PC-3 (cell line): ENCODE results near the gene CST5. TPM values are rescaled to one million over a fixed set of nuclear protein-coding genes. Genes with fewer than 3 reads are reported as not detected.

Source experiments
- ATAC-seq: fragments of 200-7000 bp; cut with Tn5 transposase; 2 replicates; pipeline ENCODE4 v1.9.1; 2020; ENCODE audit warnings: mild to moderate bottlenecking, moderate library complexity
- BruUV-seq: library from RNA; stranded (reverse); fragments of 400-500 nt; replicated peaks from 2 replicates; lab custom pipeline; 2021; lab: Mats Ljungman, UMichigan
- CTCF ChIA-PET: fragments of 300-600 bp; sonication (Branson Sonifier 250); formaldehyde crosslinking; loops from one replicate; lab custom pipeline; 2022; ENCODE audit warnings: antibody characterized with exemption; lab: Charles Lee
- POLR2A ChIA-PET: fragments of 300-600 bp; sonication (Branson Sonifier 250); formaldehyde crosslinking; loops from one replicate; lab custom pipeline; 2022; ENCODE audit warnings: antibody characterized with exemption; ENCODE audit not compliant: unreplicated experiment; lab: Charles Lee
- DNase-seq: peaks from one replicate; pipeline ENCODE4 v3.0.0-alpha.2; 2015
- H2AFZ ChIP-seq: fragments of 300-600 bp; sonication (generic); 2 replicates; pipeline ENCODE4 v1.6.0; 2016; ENCODE audit warnings: antibody characterized with exemption, low read length
- H3F3A ChIP-seq: fragments of 300-600 bp; sonication (generic); one replicate; pipeline ENCODE4 v1.6.0; 2017; ENCODE audit warnings: antibody characterized with exemption, low read length, control low read depth, mild to moderate bottlenecking; ENCODE audit not compliant: unreplicated experiment
- H3K27ac ChIP-seq: fragments of 300-600 bp; sonication (generic); 2 replicates; pipeline ENCODE4 v1.5.1; 2016; ENCODE audit warnings: mild to moderate bottlenecking, low read length
- H3K27me3 ChIP-seq: fragments of 300-600 bp; sonication (generic); 2 replicates; pipeline ENCODE4 v1.6.1; 2016; ENCODE audit warnings: low read length, mixed read lengths
- H3K36me3 ChIP-seq: fragments of 300-600 bp; sonication (generic); 2 replicates; pipeline ENCODE4 v1.6.1; 2016; ENCODE audit warnings: low read depth, mixed run types, low read length, mixed read lengths
- H3K4me1 ChIP-seq: fragments of 300-600 bp; sonication (generic); 2 replicates; pipeline ENCODE4 v1.5.1; 2016; ENCODE audit warnings: low read length; ENCODE audit not compliant: insufficient read depth
- H3K4me2 ChIP-seq: fragments of 300-600 bp; sonication (generic); 2 replicates; pipeline ENCODE4 v1.6.0; 2016; ENCODE audit warnings: low read length
- H3K4me3 ChIP-seq: fragments of 300-600 bp; sonication (generic); 2 replicates; pipeline ENCODE4 v1.5.1; 2016; ENCODE audit warnings: mild to moderate bottlenecking, low read length, mixed read lengths
- H3K79me2 ChIP-seq: fragments of 300-600 bp; sonication (generic); 2 replicates; pipeline ENCODE4 v1.6.1; 2017; ENCODE audit warnings: low read length, mixed read lengths
- H3K9ac ChIP-seq: fragments of 300-600 bp; sonication (generic); 2 replicates; pipeline ENCODE4 v1.6.0; 2016; ENCODE audit warnings: mild to moderate bottlenecking, low read length
- H3K9me2 ChIP-seq: fragments of 300-600 bp; sonication (generic); replicated peaks from 2 replicates; pipeline ENCODE4 v1.6.1; 2016; ENCODE audit warnings: mixed run types, low read length, mixed read lengths
- H3K9me3 ChIP-seq: fragments of 300-600 bp; sonication (generic); 2 replicates; pipeline ENCODE4 v1.6.1; 2016; ENCODE audit warnings: low read length, mixed read lengths
- H4K20me1 ChIP-seq: fragments of 300-600 bp; sonication (generic); 2 replicates; pipeline ENCODE4 v1.6.1; 2016; ENCODE audit warnings: low read length, mixed read lengths
- CTCF ChIP-seq: fragments of 300-600 bp; sonication (generic); conservative IDR thresholded peaks from 2 replicates; pipeline ENCODE4 v1.5.1; 2017; ENCODE audit warnings: antibody characterized with exemption, low read depth, mild to moderate bottlenecking, low read length
- EZH2 ChIP-seq: fragments of 300-600 bp; sonication (generic); IDR thresholded peaks from one replicate; pipeline ENCODE4 v1.6.1; 2017; ENCODE audit warnings: antibody characterized with exemption, mild to moderate bottlenecking, low read length; ENCODE audit not compliant: unreplicated experiment
- EZH2phosphoT487 ChIP-seq: fragments of 300-600 bp; sonication (generic); IDR thresholded peaks from 2 replicates; pipeline ENCODE4 v1.6.1; 2018; ENCODE audit warnings: mild to moderate bottlenecking, antibody characterized with exemption, low read length, borderline replicate concordance
- intact Hi-C: fragments of 100-400 bp; cut with micrococcal nuclease; formaldehyde crosslinking; loops from 2 replicates; pipeline ENCODE4 v1.9.0; 2023
- total RNA-seq: library from RNA; depleted of rRNA; stranded (reverse); fragments of >200 nt; gene quantifications from 2 replicates; pipeline ENCODE4 v1.2.3, GENCODE V29; 2014

CST5 gene
- total RNA-seq, 1 experiment from 2014 or later, result not detected

GRCh38 chr20:23925789-23926525 lies 46.4 kb upstream of the CST5 start:
- CTCF ChIA-PET, result no interaction called here
- Histone ChIP-seq H3K9me3 (no peaks in the 10 kb centered on the region; the same call in 1 of the 2 replicates), H4K20me1 (no peaks in the 10 kb centered on the region), H3F3A (no peaks in the 10 kb centered on the region), H3K9ac (no peak overlapping the region), H3K4me2 (no peak overlapping the region), H3K36me3 (no peaks in the 10 kb centered on the region), H3K9me2 (no peaks in the 10 kb centered on the region), H3K4me1 (peaks cover 6% of the 10 kb centered on the region), H3K79me2 (no peaks in the 10 kb centered on the region), H3K27me3 (peaks cover 33% of the 10 kb centered on the region), H3K27ac (no peak overlapping the region), H3K4me3 (no peak overlapping the region), H2AFZ (no peak overlapping the region)
- TF ChIP-seq CTCF (no peak), EZH2 (no peak), EZH2phosphoT487 (no peak)
- POLR2A ChIA-PET, result no interaction called here
- no peak for ATAC-seq
- no peak for DNase-seq
- BruUV-seq, result no TSS peak
- intact Hi-C loops, result no loop called here

GRCh38 chr20:23924751-23925150 lies 45.2 kb upstream of the CST5 start:
- BruUV-seq, result no TSS peak

More at GRCh38 chr20:23924751-23925150, 45.2 kb upstream of the CST5 start:
- no peak overlapping the region for H3K4me3 ChIP-seq
- ATAC-seq (no peak), DNase-seq (no peak)
- no peak overlapping the region for H3K9ac ChIP-seq
- peaks cover 18% of the 10 kb centered on the region for H3K4me1 ChIP-seq
- no peaks in the 10 kb centered on the region for H3K9me3 ChIP-seq
- H4K20me1 ChIP-seq, result no peaks in the 10 kb centered on the region
- no peaks in the 10 kb centered on the region for H3K79me2 ChIP-seq
- H3K9me2 ChIP-seq, result no peaks in the 10 kb centered on the region
- no peaks in the 10 kb centered on the region for H3K36me3 ChIP-seq
- no peaks in the 10 kb centered on the region for H3F3A ChIP-seq
- H3K27ac ChIP-seq, result no peak overlapping the region
- TF ChIP-seq EZH2phosphoT487 (no peak), EZH2 (no peak), CTCF (no peak)
- no peak overlapping the region for H3K4me2 ChIP-seq
- CTCF ChIA-PET, result no interaction called here
- POLR2A ChIA-PET, result no interaction called here
- intact Hi-C loops, result no loop called here
- no peak overlapping the region for H2AFZ ChIP-seq
- H3K27me3 ChIP-seq, result peaks cover 29% of the 10 kb centered on the region
